Measurements from ENCODE around the gene INO80D. TPM values are rescaled to one million over a fixed set of nuclear protein-coding genes. Genes with fewer than 3 reads are reported as not detected.
"Not testable (repeated sequence)": the region's sequence is repeated elsewhere in the genome, so short reads cannot be mapped to it uniquely, and the experiment has no call there.

INO80D gene
- total RNA-seq, 1 experiment from 2014 or later, result 9.0 TPM

DNA sequence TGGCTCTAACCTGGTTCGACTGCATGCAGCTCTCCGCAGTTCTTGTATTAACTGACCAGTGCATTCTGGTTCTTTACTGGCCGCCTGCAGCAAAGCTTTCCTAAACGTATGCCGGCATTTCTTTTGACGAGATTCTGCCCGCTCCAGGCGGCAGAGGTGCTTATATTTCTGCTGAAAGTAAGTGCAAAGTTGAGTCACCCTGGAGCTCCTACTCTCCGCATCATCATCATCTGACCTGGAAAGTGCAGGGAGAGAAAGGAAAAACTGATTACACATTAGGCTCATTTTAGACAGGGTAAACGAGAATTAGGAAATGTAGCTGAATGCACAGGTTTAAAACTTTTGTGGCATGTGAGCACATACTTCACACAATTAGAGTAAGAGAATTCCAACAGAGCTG is 57.9 kb downstream of the INO80D start:
- Histone ChIP-seq H3K4me3 (ENCODE audit: insufficient read depth, low read depth, low read length) (no peak overlapping the region), H3K27me3 (ENCODE audit: control insufficient read depth, insufficient read depth, low read length) (no peaks in the 10 kb centered on the region), H3K36me3 (replicated peaks; ENCODE audit: control insufficient read depth, insufficient read depth, low read length) (0 out of 2 replicates have a peak, but pooled peaks cover 1% of the 10 kb centered on the region)
- DNase-seq, result no peak

DNA sequence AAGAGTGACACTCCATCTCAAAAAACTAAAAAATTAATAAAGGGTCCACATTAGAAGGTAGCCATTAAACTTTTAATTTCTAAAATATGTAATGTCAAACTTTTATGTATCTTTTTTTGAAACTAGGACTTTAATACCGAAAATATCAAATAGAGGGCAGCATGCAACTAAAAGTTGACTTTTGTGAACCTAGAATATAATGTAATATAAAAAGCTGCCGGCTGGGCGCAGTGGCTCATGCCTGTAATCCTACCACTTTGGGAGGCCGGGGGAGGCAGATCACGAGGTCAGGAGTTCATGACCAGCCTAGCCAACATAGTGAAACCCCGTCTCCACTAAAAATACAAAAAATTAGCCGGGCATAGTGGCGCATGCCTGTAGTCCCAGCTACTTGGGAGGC is 62.8 kb downstream of the INO80D start:
- H3K27me3 ChIP-seq (ENCODE audit: control insufficient read depth, insufficient read depth, low read length), result no peaks in the 10 kb centered on the region
- H3K36me3 ChIP-seq (replicated peaks; ENCODE audit: control insufficient read depth, insufficient read depth, low read length), result peaks cover 5% of the 10 kb centered on the region
- H3K4me3 ChIP-seq (ENCODE audit: insufficient read depth, low read depth, low read length), result no peak overlapping the region
- no peak for DNase-seq

DNA sequence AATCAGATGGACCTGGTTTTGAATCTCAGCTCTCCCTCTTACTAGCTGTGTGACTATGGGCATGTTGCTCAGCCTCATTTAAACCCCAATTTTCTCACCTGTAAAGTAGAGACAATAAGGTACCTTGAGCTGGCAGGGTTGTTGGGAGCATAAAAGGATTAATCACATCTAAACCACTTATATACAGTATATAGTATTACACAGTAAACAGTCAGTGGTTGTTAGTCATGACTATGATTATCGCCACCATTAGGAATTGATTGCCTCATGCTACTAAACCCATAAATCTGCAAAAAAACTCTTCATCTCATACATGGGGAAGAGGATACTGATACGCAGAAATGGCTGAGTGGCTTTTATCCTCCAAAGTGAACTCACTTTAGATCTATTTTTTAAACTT is 65.8 kb downstream of the INO80D start:
- Histone ChIP-seq H3K4me3 (ENCODE audit: insufficient read depth, low read depth, low read length) (no peak overlapping the region), H3K36me3 (replicated peaks; ENCODE audit: control insufficient read depth, insufficient read depth, low read length) (peaks cover 24% of the 10 kb centered on the region), H3K27me3 (ENCODE audit: control insufficient read depth, insufficient read depth, low read length) (no peaks in the 10 kb centered on the region)
- DNase-seq, result no peak

DNA sequence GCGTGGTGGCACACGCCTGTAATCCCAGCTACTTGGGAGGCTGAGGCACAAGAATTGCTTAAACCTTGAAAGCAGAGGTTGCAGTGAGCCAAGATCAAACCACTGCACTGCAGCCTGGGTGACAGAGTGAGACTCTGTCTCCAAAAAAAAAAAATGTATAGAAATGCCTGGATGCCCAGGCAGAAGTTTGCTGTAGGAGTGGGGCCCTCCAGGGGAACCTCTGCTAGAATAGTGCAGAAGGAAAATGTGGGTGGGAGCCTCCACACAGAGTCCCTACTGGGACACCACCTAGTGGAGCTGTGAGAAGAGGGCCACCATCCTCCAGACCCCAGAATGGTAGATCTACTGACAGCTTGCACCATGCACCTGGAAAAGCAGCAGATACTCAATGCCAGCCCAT is 70.2 kb downstream of the INO80D start:
- peaks cover 26% of the 10 kb centered on the region for H3K36me3 ChIP-seq (replicated peaks; ENCODE audit: control insufficient read depth, insufficient read depth, low read length)
- not testable (repeated sequence) for H3K4me3 ChIP-seq (ENCODE audit: insufficient read depth, low read depth, low read length); DNase-seq; H3K27me3 ChIP-seq (ENCODE audit: control insufficient read depth, insufficient read depth, low read length)

DNA sequence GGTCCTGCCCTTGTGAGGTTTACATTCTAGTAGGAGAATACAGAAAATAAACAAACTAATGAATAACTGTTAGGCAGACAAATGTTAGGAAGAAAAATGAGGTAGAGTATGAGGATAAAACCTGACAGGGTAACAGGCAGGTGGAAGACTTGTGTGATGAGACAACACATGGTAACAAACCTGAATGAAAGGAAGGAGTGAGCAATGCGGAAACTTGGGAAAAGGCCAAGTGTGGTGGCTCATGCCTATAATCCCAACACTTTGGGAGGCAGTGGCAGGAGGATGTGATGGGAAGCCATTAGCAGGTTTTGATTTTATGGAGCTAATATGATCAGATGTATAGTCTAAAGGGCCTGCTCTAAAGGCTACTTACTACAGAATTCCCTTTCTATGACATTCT is 74.2 kb downstream of the INO80D start:
- Histone ChIP-seq H3K36me3 (replicated peaks; ENCODE audit: control insufficient read depth, insufficient read depth, low read length) (peaks cover 14% of the 10 kb centered on the region), H3K27me3 (ENCODE audit: control insufficient read depth, insufficient read depth, low read length) (no peaks in the 10 kb centered on the region), H3K4me3 (ENCODE audit: insufficient read depth, low read depth, low read length) (no peak overlapping the region)
- DNase-seq, result no peak

DNA sequence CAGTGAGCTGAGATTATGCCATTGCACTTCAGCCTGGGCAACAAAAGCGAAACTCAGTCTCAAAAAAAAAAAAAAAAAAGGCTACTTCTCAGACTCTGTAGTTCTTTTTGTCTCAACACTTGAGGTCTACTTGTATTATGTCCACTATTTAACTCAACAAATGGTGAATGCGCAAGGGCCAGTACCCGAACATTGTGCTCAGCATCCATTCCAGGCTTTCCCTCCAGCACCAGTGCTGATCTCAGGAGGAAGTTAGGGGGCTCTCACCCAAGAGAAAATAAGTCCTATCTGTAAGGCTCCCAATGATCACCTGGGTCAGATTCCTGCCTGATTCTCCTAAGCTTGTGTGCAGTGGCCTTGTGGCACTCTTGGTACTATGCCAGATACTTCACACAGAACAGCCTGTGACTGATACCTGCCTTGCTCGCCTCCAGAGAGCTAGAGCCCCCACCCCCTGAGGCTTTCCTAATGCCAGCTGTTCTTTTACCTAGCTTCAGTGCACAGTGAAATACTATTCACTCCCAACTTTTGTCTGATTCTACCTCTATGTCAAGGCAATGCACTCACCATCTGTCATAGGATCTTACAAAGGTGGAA is 74.9 kb downstream of the INO80D start:
- no peak overlapping the region for H3K4me3 ChIP-seq (ENCODE audit: insufficient read depth, low read depth, low read length)
- H3K27me3 ChIP-seq (ENCODE audit: control insufficient read depth, insufficient read depth, low read length), result no peaks in the 10 kb centered on the region
- peaks cover 9% of the 10 kb centered on the region for H3K36me3 ChIP-seq (replicated peaks; ENCODE audit: control insufficient read depth, insufficient read depth, low read length)
- no peak for DNase-seq

DNA sequence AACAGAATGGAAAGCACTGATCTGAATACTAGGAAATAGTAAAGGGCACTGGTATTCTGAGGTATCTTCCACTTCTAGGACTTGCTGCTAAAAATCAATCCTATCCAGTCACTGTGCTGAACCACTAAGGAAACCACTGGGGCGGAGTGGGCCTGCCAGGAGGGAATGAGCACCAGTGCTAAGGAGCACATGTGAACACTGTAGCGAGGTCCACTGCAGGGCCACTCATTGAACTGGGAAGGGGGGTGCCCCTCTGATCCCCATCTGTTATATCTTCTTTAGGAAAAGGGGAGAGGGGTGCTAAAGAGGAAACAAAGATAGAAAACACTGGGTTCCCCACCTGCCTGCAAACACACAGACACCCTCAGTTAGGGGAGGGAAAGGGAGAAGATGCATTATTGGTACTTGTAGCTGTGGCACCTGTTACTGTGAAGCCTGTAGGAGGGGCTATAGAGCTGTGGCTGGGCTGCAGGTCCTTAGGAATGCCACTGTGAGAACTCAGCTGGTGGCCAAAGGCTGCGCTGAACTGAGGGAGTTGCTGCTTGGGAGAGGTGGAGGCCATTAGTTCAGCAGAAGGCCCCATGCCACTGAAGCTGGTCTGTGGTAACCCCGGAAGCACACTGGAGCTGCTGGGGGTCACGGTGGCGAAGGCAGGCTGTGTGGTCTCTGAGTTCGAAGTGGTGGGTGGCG is 81.8 kb downstream of the INO80D start:
- DNase-seq, result peak; percentile 51
- Histone ChIP-seq H3K27me3 (ENCODE audit: control insufficient read depth, insufficient read depth, low read length) (no peaks in the 10 kb centered on the region), H3K4me3 (ENCODE audit: insufficient read depth, low read depth, low read length) (no peak overlapping the region), H3K36me3 (replicated peaks; ENCODE audit: control insufficient read depth, insufficient read depth, low read length) (peaks cover 22% of the 10 kb centered on the region)

DNA sequence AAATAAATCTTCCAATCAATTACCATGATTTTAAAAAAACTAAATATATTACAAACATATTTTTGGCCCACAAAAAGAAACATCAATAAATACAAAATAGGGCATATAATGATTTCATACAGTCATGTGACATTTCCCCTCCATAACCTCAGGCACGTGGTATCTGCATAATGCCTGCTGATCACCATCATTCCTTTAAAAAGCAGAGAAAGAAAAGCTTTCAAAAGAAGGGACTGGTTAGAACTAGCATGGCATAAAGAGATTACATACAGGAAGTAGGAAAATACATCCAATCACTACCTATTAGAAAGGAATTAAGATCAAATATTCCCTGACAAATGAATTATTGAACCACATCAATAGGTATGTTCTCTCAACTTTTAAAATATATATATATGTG is 83.5 kb downstream of the INO80D start:
- Histone ChIP-seq H3K4me3 (ENCODE audit: insufficient read depth, low read depth, low read length) (no peak overlapping the region), H3K36me3 (replicated peaks; ENCODE audit: control insufficient read depth, insufficient read depth, low read length) (peaks cover 22% of the 10 kb centered on the region)
- DNase-seq, result no peak

DNA sequence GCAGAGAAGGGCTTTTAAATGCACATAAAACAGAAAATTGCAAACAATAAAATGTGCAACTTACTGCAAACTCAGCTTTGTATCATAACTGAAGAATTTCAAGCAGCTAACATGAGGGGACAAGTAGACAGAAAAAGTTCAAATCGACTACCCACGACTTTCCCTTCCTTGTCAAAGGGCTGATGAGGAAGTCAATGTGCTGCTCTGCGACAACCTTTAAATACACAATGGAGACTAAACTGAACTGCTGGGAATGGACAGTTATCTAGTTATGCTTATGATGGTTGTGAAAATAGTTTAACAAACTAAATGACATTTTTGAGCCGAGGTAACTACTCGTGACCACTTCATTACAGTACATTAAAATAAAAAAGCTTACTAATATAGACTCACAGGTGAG is 84.1 kb downstream of the INO80D start:
- H3K4me3 ChIP-seq (ENCODE audit: insufficient read depth, low read depth, low read length), result no peak overlapping the region
- no peak for DNase-seq
- no peaks in the 10 kb centered on the region for H3K27me3 ChIP-seq (ENCODE audit: control insufficient read depth, insufficient read depth, low read length)
- H3K36me3 ChIP-seq (replicated peaks; ENCODE audit: control insufficient read depth, insufficient read depth, low read length), result peaks cover 19% of the 10 kb centered on the region

More for the DNA sequence above, 83.5 kb downstream of the INO80D start:
- no peaks in the 10 kb centered on the region for H3K27me3 ChIP-seq (ENCODE audit: control insufficient read depth, insufficient read depth, low read length)

DNA sequence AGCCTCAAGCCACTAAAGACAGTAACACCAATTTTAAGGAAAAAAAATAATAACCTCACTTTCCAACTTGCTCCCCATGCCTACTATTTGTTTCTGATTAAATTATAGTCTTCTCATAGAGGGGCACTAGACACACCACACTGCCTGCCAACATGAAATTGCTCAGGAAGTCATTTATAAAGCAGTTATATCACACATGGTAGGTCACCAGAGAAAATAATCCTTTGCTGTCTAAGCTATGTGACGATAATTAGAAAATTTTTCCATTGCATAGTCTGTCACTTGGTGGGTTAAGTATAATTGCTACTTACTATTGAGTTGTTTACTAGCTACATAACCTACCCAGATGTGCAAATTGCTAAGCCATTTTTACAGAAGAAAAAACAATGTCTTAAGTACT is 85.2 kb downstream of the INO80D start:
- H3K4me3 ChIP-seq (ENCODE audit: insufficient read depth, low read depth, low read length), result no peak overlapping the region
- no peak for DNase-seq
- H3K36me3 ChIP-seq (replicated peaks; ENCODE audit: control insufficient read depth, insufficient read depth, low read length), result peaks cover 18% of the 10 kb centered on the region
- no peaks in the 10 kb centered on the region for H3K27me3 ChIP-seq (ENCODE audit: control insufficient read depth, insufficient read depth, low read length)

DNA sequence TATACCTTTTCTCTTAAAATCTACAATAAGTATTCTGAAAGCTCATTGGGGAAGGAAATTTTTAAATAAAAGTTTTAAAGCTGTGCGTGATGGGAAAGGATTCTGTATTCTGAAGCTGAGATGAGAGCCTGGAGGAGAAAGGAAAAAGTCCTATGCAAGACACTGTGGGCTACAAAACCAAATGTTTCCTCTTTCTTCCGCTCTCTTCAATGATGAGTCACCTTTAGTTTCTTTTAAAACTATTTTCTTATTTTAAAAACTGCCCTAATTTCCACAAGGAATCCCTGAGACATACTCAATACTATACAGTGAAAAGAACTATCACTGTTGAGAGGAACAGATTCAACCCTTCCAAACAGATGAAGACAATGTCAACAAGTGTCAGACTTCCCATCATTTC is 87.4 kb downstream of the INO80D start:
- no peak for DNase-seq

DNA sequence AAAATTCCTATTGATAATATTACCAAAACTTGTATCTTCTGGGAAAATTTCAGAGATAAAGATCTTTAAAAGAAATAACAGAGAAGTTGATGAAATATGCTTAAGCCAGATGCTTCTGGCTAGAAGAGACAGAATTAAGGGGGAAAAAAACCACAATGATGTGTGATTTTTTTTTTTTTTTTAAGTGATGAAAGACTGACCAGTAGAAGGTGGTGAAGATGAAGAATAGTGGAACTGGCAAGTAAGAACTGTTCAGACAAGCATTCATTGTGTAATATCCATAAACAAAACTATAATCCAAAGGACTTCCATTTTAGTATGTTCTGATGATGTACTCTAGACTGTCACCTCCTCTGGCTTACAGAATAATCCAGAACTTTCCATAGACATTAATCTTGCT is 89.8 kb downstream of the INO80D start:
- no peak for DNase-seq
- no peaks in the 10 kb centered on the region for H3K27me3 ChIP-seq (ENCODE audit: control insufficient read depth, insufficient read depth, low read length)
- no peak overlapping the region for H3K4me3 ChIP-seq (ENCODE audit: insufficient read depth, low read depth, low read length)
- no peaks in the 10 kb centered on the region; the same call in none of the 2 replicates for H3K36me3 ChIP-seq (replicated peaks; ENCODE audit: control insufficient read depth, insufficient read depth, low read length)

More for the DNA sequence above, 87.4 kb downstream of the INO80D start:
- Histone ChIP-seq H3K36me3 (replicated peaks; ENCODE audit: control insufficient read depth, insufficient read depth, low read length) (peaks cover 3% of the 10 kb centered on the region), H3K4me3 (ENCODE audit: insufficient read depth, low read depth, low read length) (no peak overlapping the region), H3K27me3 (ENCODE audit: control insufficient read depth, insufficient read depth, low read length) (no peaks in the 10 kb centered on the region)

DNA sequence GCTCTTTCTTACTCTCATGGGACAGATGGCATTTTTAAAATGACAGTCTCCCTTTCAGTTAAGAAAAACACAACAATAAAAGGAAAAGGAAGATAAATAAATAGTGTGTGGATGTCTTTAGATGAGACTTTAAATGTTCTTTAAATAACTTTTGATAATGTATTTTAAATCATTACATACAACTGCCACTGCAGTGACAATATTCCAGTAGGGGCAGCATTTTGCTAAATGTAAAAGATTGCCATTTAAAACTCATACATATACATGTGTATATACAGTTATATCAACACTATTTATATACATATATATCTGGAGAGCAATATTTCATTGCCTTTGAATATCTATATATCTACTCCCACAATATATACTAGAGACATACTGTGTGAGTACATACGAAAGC is 90.7 kb downstream of the INO80D start:
- Histone ChIP-seq H3K4me3 (ENCODE audit: insufficient read depth, low read depth, low read length) (no peak overlapping the region), H3K27me3 (ENCODE audit: control insufficient read depth, insufficient read depth, low read length) (no peaks in the 10 kb centered on the region), H3K36me3 (replicated peaks; ENCODE audit: control insufficient read depth, insufficient read depth, low read length) (no peaks in the 10 kb centered on the region; the same call in none of the 2 replicates)
- no peak for DNase-seq

DNA sequence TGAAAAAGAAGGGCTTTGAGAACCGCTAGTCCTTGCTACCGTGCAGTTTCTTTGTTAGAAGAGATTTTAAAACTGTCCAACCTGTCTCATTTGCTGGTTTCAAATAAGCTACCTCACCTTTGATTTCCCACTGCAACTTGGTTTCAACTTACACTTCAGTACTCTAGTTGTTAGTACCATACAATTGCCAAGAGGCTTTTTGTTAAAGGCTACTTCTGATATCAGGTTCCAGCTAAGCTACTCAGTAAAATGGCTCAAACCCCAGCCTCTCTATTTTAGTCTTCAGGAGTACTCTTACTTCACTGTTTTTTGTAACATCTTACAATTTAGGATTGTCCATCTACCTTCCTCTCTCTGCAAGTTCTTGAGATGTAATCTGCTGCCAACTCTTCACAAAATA is 91.6 kb downstream of the INO80D start:
- no peak for DNase-seq
- H3K4me3 ChIP-seq (ENCODE audit: insufficient read depth, low read depth, low read length), result no peak overlapping the region
- no peaks in the 10 kb centered on the region; the same call in none of the 2 replicates for H3K36me3 ChIP-seq (replicated peaks; ENCODE audit: control insufficient read depth, insufficient read depth, low read length)
- no peaks in the 10 kb centered on the region for H3K27me3 ChIP-seq (ENCODE audit: control insufficient read depth, insufficient read depth, low read length)

DNA sequence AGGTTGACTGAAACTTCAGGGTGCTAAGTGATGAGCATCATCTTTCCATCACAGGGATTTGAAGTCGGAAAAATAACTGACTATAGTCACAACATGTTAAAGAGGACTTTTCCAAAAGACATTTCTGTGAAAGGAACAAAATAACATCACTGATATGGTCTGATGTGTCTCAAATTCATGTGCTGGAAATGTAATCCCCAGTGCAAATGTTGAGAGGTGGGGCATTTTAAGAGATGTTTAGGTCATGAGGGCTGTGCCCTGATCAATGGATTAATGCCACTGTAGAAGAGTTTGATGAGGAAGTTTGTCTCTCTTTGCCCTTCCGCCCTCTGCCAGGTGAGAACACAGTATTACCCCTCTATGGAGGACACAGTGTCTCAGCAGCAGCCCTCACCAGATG is 95.9 kb downstream of the INO80D start:
- no peaks in the 10 kb centered on the region for H3K27me3 ChIP-seq (ENCODE audit: control insufficient read depth, insufficient read depth, low read length)
- no peak for DNase-seq
- H3K36me3 ChIP-seq (replicated peaks; ENCODE audit: control insufficient read depth, insufficient read depth, low read length), result no peaks in the 10 kb centered on the region; the same call in 1 of the 2 replicates
- H3K4me3 ChIP-seq (ENCODE audit: insufficient read depth, low read depth, low read length), result no peak overlapping the region
